IMR-90 (cell line): Measurements from ENCODE around the gene RALGPS2. TPM values are rescaled to one million over a fixed set of nuclear protein-coding genes. Genes with fewer than 3 reads are reported as not detected.

Experiments
- ATAC-seq: fragments of 200-7000 bp; cut with Tn5 transposase; 2 replicates; pipeline ENCODE4 v1.9.1; 2020; ENCODE audit warnings: low read depth, mild to moderate bottlenecking, moderate library complexity
- BruUV-seq: library from RNA; stranded (reverse); fragments of 400-500 nt; replicated peaks from 2 replicates; lab custom pipeline; 2021; lab: Mats Ljungman, UMichigan
- CTCF ChIA-PET: fragments of 300-600 bp; formaldehyde crosslinking; extraction: SDS; loops from one replicate; lab custom pipeline; 2021; ENCODE audit warnings: antibody characterized with exemption; lab: Yijun Ruan, JAX
- POLR2A ChIA-PET: fragments of 300-600 bp; sonication (Branson Sonifier 250); formaldehyde crosslinking; loops from one replicate; lab custom pipeline; 2022; ENCODE audit warnings: antibody characterized with exemption; ENCODE audit not compliant: unreplicated experiment; lab: Charles Lee
- DNase-seq: peaks from one replicate; pipeline ENCODE4 v3.0.0; 2013
- H2AFZ ChIP-seq: replicated peaks from 2 replicates; pipeline ENCODE3; 2013; ENCODE audit warnings: low read length, mild to moderate bottlenecking; ENCODE audit not compliant: poor library complexity
- H2AK5ac ChIP-seq: 2 replicates; pipeline ENCODE4 v1.6.1; 2013; ENCODE audit warnings: low read depth, low read length, inconsistent platforms
- H2AK9ac ChIP-seq: replicated peaks from 2 replicates; pipeline ENCODE3; 2013; ENCODE audit warnings: mild to moderate bottlenecking, low read depth, low read length, moderate library complexity; ENCODE audit not compliant: poor library complexity
- H2BK120ac ChIP-seq: 2 replicates; pipeline ENCODE4 v1.6.1; 2013; ENCODE audit warnings: low read depth, low read length, inconsistent platforms
- H2BK15ac ChIP-seq: 3 replicates; pipeline ENCODE4 v1.6.1; 2013; ENCODE audit warnings: low read depth, low read length, inconsistent platforms
- H2BK20ac ChIP-seq: 2 replicates; pipeline ENCODE4 v1.6.1; 2013; ENCODE audit warnings: low read depth, mild to moderate bottlenecking, inconsistent platforms, low read length, moderate library complexity
- H2BK5ac ChIP-seq: 2 replicates; pipeline ENCODE4 v1.6.1; 2013; ENCODE audit warnings: mild to moderate bottlenecking, low read depth, low read length, inconsistent platforms; ENCODE audit not compliant: poor library complexity, severe bottlenecking
- H3K14ac ChIP-seq: replicated peaks from 2 replicates; pipeline ENCODE4 v1.6.1; 2013; ENCODE audit warnings: low read depth, low read length, inconsistent platforms
- H3K18ac ChIP-seq: 2 replicates; pipeline ENCODE4 v1.6.1; 2013; ENCODE audit warnings: low read depth, low read length, control low read depth
- H3K23ac ChIP-seq: 2 replicates; pipeline ENCODE4 v1.6.1; 2013; ENCODE audit warnings: low read depth, low read length, inconsistent platforms
- H3K27ac ChIP-seq: 2 replicates; pipeline ENCODE4 v1.5.1; 2013; ENCODE audit warnings: mild to moderate bottlenecking, control low read depth, low read length; ENCODE audit not compliant: insufficient read depth
- H3K27me3 ChIP-seq: 2 replicates; pipeline ENCODE4 v1.6.1; 2013; ENCODE audit warnings: low read length; ENCODE audit not compliant: control insufficient read depth, insufficient read depth
- H3K36me3 ChIP-seq: 2 replicates; pipeline ENCODE4 v1.6.1; 2013; ENCODE audit warnings: low read length, mixed read lengths; ENCODE audit not compliant: control insufficient read depth, insufficient read depth
- H3K4ac ChIP-seq: 2 replicates; pipeline ENCODE4 v1.6.1; 2013; ENCODE audit warnings: low read depth, low read length, inconsistent platforms
- H3K4me1 ChIP-seq: 2 replicates; pipeline ENCODE4 v1.6.1; 2013; ENCODE audit warnings: low read length, mixed read lengths; ENCODE audit not compliant: control insufficient read depth, insufficient read depth
- H3K4me2 ChIP-seq: 2 replicates; pipeline ENCODE4 v1.6.1; 2013; ENCODE audit warnings: low read depth, mild to moderate bottlenecking, control low read depth, low read length, moderate library complexity
- H3K4me3 ChIP-seq: 2 replicates; pipeline ENCODE4 v1.5.1; 2013; ENCODE audit warnings: low read depth, mild to moderate bottlenecking, control low read depth, low read length, moderate library complexity; ENCODE audit not compliant: insufficient read depth
- H3K56ac ChIP-seq: 2 replicates; pipeline ENCODE4 v1.6.1; 2013; ENCODE audit warnings: low read length, inconsistent platforms; ENCODE audit not compliant: insufficient read depth; ENCODE audit errors: extremely low read depth
- H3K79me1 ChIP-seq, 2 experiments: 2 replicates each; pipeline ENCODE4 v1.6.1; 2013; ENCODE audit warnings: low read length in 2 of 2, inconsistent platforms in 1 of 2, low read depth in 1 of 2
- H3K9ac ChIP-seq: 2 replicates; pipeline ENCODE4 v1.6.1; 2013; ENCODE audit warnings: low read depth, low read length, control low read depth
- H3K9me1 ChIP-seq: 2 replicates; pipeline ENCODE4 v1.6.1; 2013; ENCODE audit warnings: low read length, inconsistent platforms; ENCODE audit not compliant: insufficient read depth
- H3K9me3 ChIP-seq: 2 replicates; pipeline ENCODE4 v1.6.1; 2013; ENCODE audit warnings: low read length; ENCODE audit not compliant: control insufficient read depth, insufficient read depth
- H4K20me1 ChIP-seq: 2 replicates; pipeline ENCODE4 v1.6.1; 2013; ENCODE audit warnings: low read length, inconsistent platforms; ENCODE audit not compliant: insufficient read depth
- H4K5ac ChIP-seq: 2 replicates; pipeline ENCODE4 v1.6.1; 2013; ENCODE audit warnings: mild to moderate bottlenecking, low read depth, low read length, control low read depth
- H4K8ac ChIP-seq, 2 experiments: 2 replicates each; pipeline ENCODE4 v1.6.1; 2013; ENCODE audit warnings: low read depth in 2 of 2, low read length in 2 of 2, control low read depth in 1 of 2, inconsistent platforms in 1 of 2
- H4K91ac ChIP-seq: 2 replicates; pipeline ENCODE4 v1.6.1; 2013; ENCODE audit warnings: low read depth, low read length, inconsistent platforms; ENCODE audit not compliant: insufficient read depth
- BHLHE40 ChIP-seq: fragments of 150-350 bp; IDR thresholded peaks from 2 replicates; pipeline ENCODE4 v1.6.1; 2016; ENCODE audit warnings: mild to moderate bottlenecking, low read depth, low read length
- CHD1 ChIP-seq: IDR thresholded peaks from 2 replicates; pipeline ENCODE4 v1.6.1; 2012; ENCODE audit warnings: low read depth, low read length, improper control_type of control experiment
- WGBS, 2 experiments: methylation state at CpG; one replicate each; pipeline versions ENCODE4 v1.1.5 to v1.1.7; 2013; ENCODE audit warnings: missing lambda C conversion rate in 2 of 2; ENCODE audit not compliant: insufficient read length in 1 of 2; ENCODE audit errors: extremely low coverage in 2 of 2; 5-methylcytosine and 5-hydroxymethylcytosine counted together
- dilution Hi-C: fragments of 300-500 bp; cut with HindIII; formaldehyde crosslinking; loops from one replicate; pipeline ENCODE4 v1.14.3; 2018; ENCODE audit warnings: low sequenced_read_pairs; ENCODE audit not compliant: unreplicated experiment
- in situ Hi-C: fragments of 300-500 bp; cut with MboI; formaldehyde crosslinking; loops from 3 replicates; pipeline ENCODE4 v1.14.3; 2019; ENCODE audit warnings: low sequenced_read_pairs, inconsistent platforms, mixed read lengths
- intact Hi-C: fragments of 100-400 bp; cut with micrococcal nuclease; formaldehyde crosslinking; loops from 2 replicates; pipeline ENCODE4 v1.10.0; 2022
- polyA plus RNA-seq, 3 experiments: library from polyadenylated mRNA; depleted of rRNA; stranded (reverse); fragments of >200 nt; gene quantifications; 2 replicates each; pipeline ENCODE4 v1.2.3, GENCODE V29; 2012; ENCODE audit warnings: low replicate concordance in 1 of 3
- total RNA-seq: library from RNA; depleted of rRNA; stranded (reverse); fragments of >200 nt; gene quantifications from 2 replicates; pipeline ENCODE4 v1.2.3, GENCODE V29; 2012

Gene RALGPS2
- total and polyA plus RNA-seq, 2 of the 4 experiments (the other 2 are of a cell fraction) = 13.8 to 148 TPM

- 90% methylated on average over 2 of the region's 13 CpGs; no CpG with 5 or more reads in 1 of the 2 experiments for WGBS, 2 experiments
- Histone ChIP-seq H3K9ac (no peak overlapping the region), H2BK120ac (no peak overlapping the region), H2BK5ac (no peak overlapping the region), H4K8ac (no peak overlapping the region), H3K18ac (no peak overlapping the region), H3K79me1 (no peaks in the 10 kb centered on the region), H3K36me3 (no peaks in the 10 kb centered on the region), H2BK15ac (no peak overlapping the region), H3K4ac (no peak overlapping the region), H4K91ac (no peak overlapping the region), H3K27me3 (peaks cover 4% of the 10 kb centered on the region), H2BK20ac (no peak overlapping the region), H3K9me3 (no peaks in the 10 kb centered on the region), H4K20me1 (no peaks in the 10 kb centered on the region), H3K9me1 (no peaks in the 10 kb centered on the region), H3K27ac (no peak overlapping the region), H3K56ac (no peak overlapping the region), H2AK9ac (no peak overlapping the region), H3K4me1 (no peaks in the 10 kb centered on the region; the same call in 1 of the 2 replicates), H3K14ac (no peak overlapping the region), H3K4me3 (no peak overlapping the region), H4K5ac (no peak overlapping the region), H3K4me2 (no peak overlapping the region), H3K23ac (no peak overlapping the region), H2AK5ac (no peak overlapping the region), H2AFZ (peak overlapping the region; percentile 74)
- TF ChIP-seq BHLHE40 = no peak
- TF ChIP-seq CHD1 = no peak
- no TSS peak for BruUV-seq
- ATAC-seq (no peak), DNase-seq (no peak)
- in situ Hi-C loops (no loop called here), dilution Hi-C loops (no loop called here), intact Hi-C loops (no loop called here)
- CTCF ChIA-PET = no interaction called here
- POLR2A ChIA-PET = interaction anchor here (0.6 kb wide), 1 partner anchor 400 kb away, joined by 4 read pairs; no protein-coding TSS in a partner anchor
These were observed 221.4 kb downstream of the RALGPS2 start for GRCh38 chr1:178946416-178946815.
